ENCODE measurements around the gene CRBN. TPM values are rescaled to one million over a fixed set of nuclear protein-coding genes. Genes with fewer than 3 reads are reported as not detected.
A peak's percentile ranks its signal among the peaks of the same experiment; 100 is the strongest.

CRBN gene
- polyA plus RNA-seq, 1 donor, result 37.5 TPM

DNA sequence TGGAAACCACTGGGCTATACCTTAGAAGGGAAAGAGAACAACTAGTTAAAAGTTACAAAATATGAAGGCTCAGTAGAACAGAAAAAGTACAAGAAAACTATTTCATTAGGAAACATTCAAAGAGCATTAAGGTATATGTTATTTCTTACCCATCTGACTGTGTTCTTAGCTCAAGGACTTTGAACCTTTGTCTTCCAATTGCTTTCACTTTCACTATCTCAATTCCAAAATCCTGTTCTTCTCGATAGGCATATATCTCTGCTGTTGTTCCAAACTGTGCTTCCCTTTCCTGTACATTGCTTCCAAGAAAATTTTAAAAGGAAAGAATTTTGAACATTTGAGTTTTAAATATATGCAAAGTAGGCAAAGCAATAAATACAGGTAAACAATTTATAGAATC lies 6.9 kb downstream of the CRBN start:
- no peak for DNase-seq (ENCODE audit: low read depth)

- DNase-seq (ENCODE audit: low read depth), result no peak
Observed at GRCh38 chr3:3170998-3171397, 8.5 kb downstream of the CRBN start.

- no peak for DNase-seq (ENCODE audit: low read depth)
Observed at GRCh38 chr3:3165650-3166049, 13.8 kb downstream of the CRBN start.

DNA sequence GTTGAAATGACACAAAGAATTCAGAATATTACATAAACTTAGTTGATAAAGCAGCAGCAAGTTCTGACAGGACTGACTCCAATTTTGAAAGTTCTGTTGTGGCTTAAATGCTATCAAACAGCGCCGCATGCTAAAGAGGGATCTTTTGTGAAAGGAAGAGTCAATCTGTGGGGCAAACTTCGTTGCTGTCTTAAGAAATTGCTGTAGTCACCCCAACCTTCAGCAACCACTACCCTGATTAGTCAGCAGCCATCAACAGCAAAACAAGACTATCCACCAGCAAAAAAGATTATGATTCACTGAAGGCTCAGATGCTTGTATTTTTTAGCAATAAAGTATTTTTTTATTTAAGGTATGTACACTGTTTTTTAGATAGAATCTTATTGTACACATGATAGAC lies 14.2 kb downstream of the CRBN start:
- no peak for DNase-seq (ENCODE audit: low read depth)

DNA sequence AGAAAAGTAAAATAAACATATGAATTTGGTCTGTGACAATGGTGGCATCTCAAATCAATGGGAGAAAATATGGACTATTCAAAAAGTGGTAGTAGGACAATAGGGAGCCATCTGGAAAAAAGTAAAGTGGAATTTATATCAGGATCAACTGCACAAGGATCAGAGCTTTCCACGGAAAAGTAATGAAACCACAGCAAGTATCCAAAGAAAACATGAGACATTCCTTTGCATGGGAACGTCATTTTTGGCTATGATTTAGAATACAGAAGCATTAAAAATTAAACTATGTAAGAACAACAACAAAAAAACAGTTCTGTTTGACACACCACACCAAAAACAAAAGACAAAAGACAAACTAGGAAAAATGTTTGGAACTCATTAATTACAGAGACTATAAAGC lies 18.7 kb downstream of the CRBN start:
- no peak for DNase-seq (ENCODE audit: low read depth)

GRCh38 chr3:3157484-3157883 lies 22.0 kb downstream of the CRBN start:
- DNase-seq (ENCODE audit: low read depth), result no peak

GRCh38 chr3:3154879-3155610 lies 24.4 kb downstream of the CRBN start:
- DNase-seq (ENCODE audit: low read depth), result no peak

DNA sequence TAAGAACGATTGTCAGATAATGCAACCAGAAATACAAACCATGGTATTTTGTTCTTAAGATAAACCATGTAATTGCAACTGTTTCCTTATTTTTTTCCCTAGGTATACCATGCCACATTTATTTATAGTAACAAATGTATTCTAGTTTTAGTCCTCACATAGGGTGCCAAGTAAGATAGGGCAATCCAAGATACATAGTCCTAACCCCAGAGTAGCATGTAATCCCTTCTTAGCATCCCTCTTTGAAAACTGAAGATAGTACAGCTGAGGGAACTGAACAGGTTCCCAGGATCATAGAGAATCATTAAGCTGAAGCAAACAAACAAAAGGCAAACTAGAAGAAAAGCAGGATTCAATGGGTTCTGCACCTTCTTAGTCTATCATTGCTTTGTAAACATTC lies 28.0 kb downstream of the CRBN start:
- no peak for DNase-seq (ENCODE audit: low read depth)

DNA sequence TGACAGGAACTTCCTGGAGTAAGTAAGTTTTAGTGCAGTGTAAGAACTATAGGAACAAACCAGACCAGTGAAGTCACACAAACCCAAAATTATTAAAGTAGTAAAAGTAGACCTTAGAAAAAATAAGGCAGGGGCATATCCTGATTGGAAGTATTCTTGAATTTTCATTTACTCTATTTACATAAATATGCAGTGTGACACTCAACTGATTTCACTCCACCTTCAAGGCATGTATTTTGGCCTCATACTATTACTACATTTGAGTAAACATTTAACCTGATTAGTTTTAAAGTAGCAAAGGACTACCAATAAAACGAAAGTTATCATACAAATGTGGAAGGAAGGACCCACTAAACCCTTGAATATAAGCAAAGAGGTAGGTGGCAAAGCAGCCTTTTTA lies 29.9 kb downstream of the CRBN start:
- no peak for DNase-seq (ENCODE audit: low read depth)

DNA sequence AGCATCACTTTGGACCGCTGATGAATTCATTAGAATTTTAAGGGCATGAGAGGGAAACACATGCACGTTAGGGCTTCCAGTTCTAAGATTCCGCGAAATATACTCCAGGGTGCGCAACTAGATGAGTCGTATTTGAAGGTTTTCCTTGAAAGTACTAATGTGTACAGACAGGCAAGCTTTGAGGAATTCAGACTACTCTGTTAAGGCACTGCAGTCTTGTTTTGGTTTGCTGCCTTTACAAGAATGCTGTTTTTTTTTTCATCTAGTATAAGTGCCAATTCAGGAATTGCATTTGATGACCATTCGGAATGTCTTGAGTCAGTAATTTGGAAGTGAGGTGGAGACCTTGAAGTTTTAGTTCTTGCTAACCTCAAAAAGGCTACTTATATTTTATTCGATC lies 33.7 kb downstream of the CRBN start:
- no peak for DNase-seq (ENCODE audit: low read depth)

- no peak for DNase-seq (ENCODE audit: low read depth)
Observed at GRCh38 chr3:3141939-3142338, 37.6 kb downstream of the CRBN start.

DNA sequence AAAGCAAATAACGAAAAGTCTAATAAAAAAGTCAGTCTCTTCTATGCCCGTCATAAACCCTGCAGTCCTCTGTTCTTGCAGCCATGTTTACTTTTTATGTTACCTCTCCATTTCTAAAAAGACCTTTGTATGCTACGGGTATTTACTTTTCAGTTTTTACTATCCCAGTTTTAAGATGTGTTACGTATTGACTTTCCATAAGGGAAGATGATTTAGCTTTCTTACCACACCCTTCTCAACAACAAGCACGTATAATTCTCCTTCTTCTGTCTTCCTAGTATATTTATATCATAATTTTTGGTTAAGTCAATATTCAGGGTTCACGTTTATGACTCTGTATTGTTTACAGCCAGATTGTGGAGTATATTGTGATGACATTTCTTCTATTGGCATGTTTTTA lies 42.0 kb downstream of the CRBN start:
- no peak for DNase-seq (ENCODE audit: low read depth)

DNA sequence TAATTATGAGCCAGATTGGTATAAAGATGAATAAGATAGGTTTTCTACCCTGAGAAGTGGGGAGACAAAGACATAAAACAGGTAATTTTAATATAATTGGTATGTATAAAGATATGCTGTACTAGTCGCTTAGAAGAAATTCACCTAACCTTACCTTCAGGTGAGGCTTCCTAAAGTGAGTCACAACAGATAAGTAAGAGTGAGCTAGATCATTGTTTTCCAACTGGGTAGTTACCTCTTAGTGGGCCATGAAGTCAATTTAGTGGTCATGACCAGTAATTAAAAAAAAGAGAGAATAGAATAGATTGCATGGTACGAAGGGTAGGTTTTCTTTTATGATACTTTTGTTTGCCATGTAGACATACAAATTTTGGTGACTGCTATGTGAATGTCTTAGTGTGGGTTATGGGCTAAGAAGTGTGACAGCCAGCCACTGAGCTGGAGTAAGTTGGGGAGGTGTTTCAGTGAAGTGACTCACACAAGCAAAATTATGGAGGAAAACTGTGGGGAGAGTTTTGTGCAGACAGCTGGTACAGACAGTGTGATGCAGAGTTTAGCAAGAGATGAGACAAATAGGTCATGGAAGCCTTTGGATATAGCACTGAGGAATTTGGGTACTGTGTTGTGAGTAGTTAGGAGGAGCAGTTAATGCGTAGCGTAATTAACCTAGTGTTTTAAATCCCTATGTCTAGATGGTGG lies 44.6 kb downstream of the CRBN start:
- DNase-seq (ENCODE audit: low read depth), result no peak

DNA sequence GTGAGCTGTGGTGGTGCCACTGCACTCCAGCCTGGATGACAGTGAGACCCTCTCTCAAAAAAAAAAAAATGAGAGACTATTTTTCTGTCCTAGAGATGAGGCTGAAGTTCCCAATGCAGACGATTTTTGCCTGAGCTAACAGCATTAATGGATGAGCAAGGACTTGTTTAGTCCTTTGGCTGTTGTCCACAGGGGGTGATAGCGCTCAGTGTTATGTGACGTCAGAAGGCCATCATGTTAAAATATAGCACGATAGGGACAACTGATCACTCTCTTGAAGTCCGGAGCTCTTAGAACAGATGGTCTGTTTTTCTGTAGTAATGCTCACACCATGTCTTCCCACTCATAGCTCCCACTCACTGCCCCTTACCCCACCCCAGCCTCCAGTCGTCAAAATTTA lies 46.0 kb downstream of the CRBN start:
- DNase-seq (ENCODE audit: low read depth), result no peak

- no peak for DNase-seq (ENCODE audit: low read depth)
Observed at GRCh38 chr3:3129579-3129978, 49.9 kb downstream of the CRBN start.

DNA sequence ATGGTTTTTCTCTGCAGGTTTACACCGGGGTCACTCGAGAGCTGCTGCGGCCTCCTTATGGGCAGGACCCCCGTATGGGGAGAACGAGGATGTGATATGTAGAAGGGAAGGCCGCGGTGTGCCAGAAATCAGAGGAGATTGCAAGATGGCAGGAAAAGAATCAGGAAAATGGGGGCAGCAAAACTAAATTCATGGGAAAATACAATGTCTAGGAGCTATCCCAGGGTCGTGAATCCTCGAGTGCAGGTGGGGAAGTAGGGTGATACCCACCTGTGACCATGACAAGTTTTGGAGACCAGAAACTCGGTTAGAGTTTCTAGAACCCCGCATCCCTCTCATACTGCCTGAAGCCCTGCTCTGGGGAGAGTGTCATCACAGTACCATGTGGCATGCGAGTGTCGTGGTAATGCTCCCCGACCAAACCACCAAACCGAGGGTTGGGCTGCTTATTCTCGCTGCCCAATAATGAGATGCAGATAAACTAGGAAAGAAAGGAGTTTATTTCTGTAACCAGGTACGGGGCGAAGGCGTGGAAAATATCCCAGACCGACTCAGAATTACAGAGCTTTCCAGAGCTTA lies 52.0 kb downstream of the CRBN start:
- no peak for DNase-seq (ENCODE audit: low read depth)

DNA sequence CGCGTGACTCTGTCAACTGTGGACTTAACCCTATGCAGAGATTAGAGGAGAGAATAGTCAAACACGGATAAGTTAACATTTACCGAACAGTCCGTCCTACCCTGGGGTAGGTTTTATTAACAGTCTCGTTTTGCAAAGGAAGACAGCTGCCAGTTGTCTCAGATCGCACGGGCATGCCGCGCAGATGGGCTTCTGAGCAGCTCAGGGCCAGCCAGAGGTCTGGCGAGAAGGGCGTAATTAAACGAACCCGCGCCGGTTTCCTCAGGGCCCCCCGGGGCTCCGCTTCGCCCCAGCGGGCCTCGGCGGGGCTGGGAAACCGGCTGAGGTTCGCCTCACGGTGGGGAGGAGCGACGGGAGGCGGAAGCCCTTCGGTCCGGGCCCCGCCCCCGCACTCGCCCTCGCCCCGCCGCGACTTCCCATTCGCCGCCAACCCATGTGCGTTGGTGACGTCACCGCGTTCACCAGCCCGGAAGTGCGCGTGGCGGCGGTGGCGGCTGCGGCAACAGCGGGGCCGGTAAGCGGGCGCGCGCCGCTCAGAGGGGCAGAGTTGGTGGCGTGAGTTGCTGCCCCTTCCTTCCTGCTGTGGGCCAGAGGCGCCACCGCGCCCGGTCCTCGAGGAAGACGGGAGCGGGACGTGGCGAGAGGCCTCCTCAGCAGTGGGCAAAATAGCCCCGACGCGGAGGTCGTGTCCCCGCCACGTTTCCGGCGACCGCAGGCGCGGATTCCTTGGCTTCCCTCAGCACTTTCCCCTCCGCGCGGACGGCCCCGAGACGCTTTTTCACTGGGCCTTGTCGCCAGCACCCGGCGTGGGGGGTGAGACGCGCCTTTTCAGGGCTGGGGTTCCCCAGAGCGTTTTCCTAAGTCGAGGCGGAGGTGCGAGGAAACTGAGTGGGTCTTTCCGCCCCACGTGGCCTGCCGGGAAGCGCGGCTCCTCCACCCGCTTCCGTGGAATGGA lies 52.7 kb downstream of the CRBN start, which contains the start of gene TRNT1:
TSS of gene TRNT1 (plus strand) at position 464 of the 955 bp plus-strand sequence. CDS start 2,101 bp downstream, outside the sequence.
- peak; percentile 81 for DNase-seq (ENCODE audit: low read depth)

GRCh38 chr3:3125977-3126376 lies 53.5 kb downstream of the CRBN start:
- no peak for DNase-seq (ENCODE audit: low read depth)

GRCh38 chr3:3119393-3119851 lies 60.1 kb downstream of the CRBN start:
- no peak for DNase-seq (ENCODE audit: low read depth)

DNA sequence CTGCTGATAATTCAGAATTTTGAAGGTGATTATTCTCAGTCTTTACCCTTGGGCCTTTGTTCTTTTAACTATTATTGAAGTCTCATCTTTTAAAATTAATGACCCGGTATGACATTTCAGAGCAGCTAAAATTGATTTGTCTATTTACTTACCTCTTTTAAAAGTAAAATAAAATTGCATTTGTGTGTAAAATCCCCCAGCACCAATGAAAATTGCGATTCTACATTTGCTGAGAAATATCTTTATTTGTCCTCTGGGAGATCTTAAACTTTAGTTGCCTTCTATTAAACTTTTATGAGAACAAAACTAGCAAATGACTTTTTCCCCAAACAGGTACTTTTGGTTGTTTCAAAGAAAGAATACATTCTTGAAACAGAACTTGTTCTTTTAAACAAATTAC lies 61.8 kb downstream of the CRBN start:
- DNase-seq (ENCODE audit: low read depth), result no peak

GRCh38 chr3:3113042-3113709 lies 66.3 kb downstream of the CRBN start:
- no peak for DNase-seq (ENCODE audit: low read depth)

Measured in forelimb muscle (tissue), 1 donor.